ENCODE data around the gene ADRA1B.

Gene ADRA1B

GRCh38 chr5:159971931-159972461, 55.7 kb downstream of the ADRA1B start:
- peak; percentile 17 for DNase-seq (ENCODE audit: low read depth)
- H3K4me3 ChIP-seq (ENCODE audit: low read depth, low read length): peak overlapping the region; percentile 49
- no peak for TF ChIP-seq CTCF (conservative IDR thresholded peaks at IDR 0.05; ENCODE audit: low read depth, low read length)

GRCh38 chr5:159972538-159973362, 56.5 kb downstream of the ADRA1B start:
- H3K4me3 ChIP-seq (ENCODE audit: low read depth, low read length): peak overlapping the region; percentile 49
- no peak for TF ChIP-seq CTCF (conservative IDR thresholded peaks at IDR 0.05; ENCODE audit: low read depth, low read length)
- no peak for DNase-seq (ENCODE audit: low read depth)

GRCh38 chr5:159975462-159976019, 59.3 kb downstream of the ADRA1B start:
- peak; percentile 97 for DNase-seq (ENCODE audit: low read depth)
- peak; percentile 75 for TF ChIP-seq CTCF (conservative IDR thresholded peaks at IDR 0.05; ENCODE audit: low read depth, low read length)
- no peak overlapping the region for H3K4me3 ChIP-seq (ENCODE audit: low read depth, low read length)

DNA sequence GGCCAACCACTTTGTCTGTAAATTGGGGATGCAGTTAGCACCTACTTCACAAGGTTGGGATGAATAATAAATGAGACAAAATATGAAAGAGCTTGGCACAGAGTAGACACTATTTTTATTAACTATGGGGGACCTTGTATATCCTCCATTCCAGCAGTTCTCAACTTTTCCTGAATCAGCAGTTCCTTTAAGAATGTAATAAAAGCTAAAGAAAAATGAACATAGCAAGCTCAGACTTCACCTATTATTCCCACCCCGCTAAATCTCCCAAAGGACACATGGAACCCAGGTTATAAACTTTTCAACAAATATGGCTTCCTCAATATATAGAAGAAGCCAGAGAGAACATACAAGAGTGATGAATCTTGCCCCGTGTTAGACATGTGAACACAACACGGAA, 60.6 kb downstream of the ADRA1B start:
- no peak overlapping the region for H3K4me3 ChIP-seq (ENCODE audit: low read depth, low read length)
- TF ChIP-seq CTCF (conservative IDR thresholded peaks at IDR 0.05; ENCODE audit: low read depth, low read length): no peak
- no peak for DNase-seq (ENCODE audit: low read depth)

DNA sequence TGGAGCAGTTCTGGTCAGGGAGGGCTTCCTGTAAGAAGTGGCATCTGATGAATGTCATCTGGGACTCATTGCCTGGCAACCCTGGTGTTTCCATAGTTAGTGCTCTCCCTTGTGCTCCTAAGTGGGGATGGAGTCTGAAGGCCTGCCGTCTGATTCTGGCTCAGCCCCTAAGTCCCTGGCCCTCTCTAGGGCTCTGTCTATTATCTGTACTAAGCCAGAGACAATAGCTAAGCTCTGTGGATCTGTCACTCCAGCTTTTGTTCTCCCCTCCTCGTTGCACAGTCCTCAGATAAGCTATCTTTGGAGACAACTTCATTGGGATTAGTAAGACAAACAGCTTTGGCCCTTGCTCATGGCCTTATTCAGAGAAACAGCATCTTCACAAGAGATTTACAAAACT, 62.1 kb downstream of the ADRA1B start:
- no peak for DNase-seq (ENCODE audit: low read depth)
- TF ChIP-seq CTCF (conservative IDR thresholded peaks at IDR 0.05; ENCODE audit: low read depth, low read length): no peak
- no peak overlapping the region for H3K4me3 ChIP-seq (ENCODE audit: low read depth, low read length)

DNA sequence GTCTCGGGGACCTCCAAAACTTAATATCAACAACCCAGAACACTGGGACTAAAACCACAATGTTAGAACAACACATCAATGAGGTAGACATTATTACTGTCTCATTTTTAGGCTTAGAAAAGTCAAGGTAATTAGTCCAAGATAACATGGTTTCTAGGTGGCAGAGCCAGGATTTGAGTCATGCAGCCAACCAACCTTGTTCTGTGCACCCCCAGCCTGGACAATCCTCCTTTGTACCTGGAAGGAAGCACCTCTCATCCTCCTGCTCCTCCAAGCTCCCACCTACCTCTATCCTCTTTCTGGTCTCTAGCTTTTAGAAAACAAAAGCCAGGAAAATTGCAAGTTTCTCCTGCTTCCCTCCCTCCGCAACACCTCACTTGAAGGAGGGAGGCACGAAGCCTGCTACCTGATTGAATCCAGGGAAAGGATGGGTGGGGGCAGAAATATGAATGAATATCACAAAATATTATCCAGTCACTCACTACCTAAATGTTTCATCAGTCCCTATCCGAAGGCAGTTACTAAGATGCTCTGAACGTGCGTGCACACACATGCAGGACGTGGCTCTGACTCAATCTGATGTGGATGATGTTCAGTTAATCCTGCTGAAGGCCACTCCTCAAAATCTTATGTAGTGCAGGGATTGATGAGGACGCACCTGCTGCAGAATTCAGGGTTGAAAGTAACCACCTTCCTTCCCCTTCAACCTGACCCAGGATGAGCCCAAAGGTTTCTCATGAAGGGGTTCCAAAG, 66.3 kb downstream of the ADRA1B start:
- TF ChIP-seq CTCF (conservative IDR thresholded peaks at IDR 0.05; ENCODE audit: low read depth, low read length): no peak
- no peak overlapping the region for H3K4me3 ChIP-seq (ENCODE audit: low read depth, low read length)
- no peak for DNase-seq (ENCODE audit: low read depth)
